ENCODE measurements around the gene MMP20. TPM values are rescaled to one million over a fixed set of nuclear protein-coding genes. Genes with fewer than 3 reads are reported as not detected.

The MMP20 gene
- total RNA-seq, 1 donor from 2014 or later, result not detected

GRCh38 chr11:102615894-102616432, 9.2 kb downstream of the MMP20 start:
- no peaks in the 10 kb centered on the region for H3K9me3 ChIP-seq (replicated peaks)
- no peak overlapping the region for H3K4me3 ChIP-seq
- TF ChIP-seq, protein P1, sequence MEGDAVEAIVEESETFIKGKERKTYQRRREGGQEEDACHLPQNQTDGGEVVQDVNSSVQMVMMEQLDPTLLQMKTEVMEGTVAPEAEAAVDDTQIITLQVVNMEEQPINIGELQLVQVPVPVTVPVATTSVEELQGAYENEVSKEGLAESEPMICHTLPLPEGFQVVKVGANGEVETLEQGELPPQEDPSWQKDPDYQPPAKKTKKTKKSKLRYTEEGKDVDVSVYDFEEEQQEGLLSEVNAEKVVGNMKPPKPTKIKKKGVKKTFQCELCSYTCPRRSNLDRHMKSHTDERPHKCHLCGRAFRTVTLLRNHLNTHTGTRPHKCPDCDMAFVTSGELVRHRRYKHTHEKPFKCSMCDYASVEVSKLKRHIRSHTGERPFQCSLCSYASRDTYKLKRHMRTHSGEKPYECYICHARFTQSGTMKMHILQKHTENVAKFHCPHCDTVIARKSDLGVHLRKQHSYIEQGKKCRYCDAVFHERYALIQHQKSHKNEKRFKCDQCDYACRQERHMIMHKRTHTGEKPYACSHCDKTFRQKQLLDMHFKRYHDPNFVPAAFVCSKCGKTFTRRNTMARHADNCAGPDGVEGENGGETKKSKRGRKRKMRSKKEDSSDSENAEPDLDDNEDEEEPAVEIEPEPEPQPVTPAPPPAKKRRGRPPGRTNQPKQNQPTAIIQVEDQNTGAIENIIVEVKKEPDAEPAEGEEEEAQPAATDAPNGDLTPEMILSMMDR (IDR thresholded peaks at IDR 0.05; ENCODE audit: borderline replicate concordance), result no peak
- no peak overlapping the region for H3K27ac ChIP-seq (replicated peaks)
- no peaks in the 10 kb centered on the region for H3K27me3 ChIP-seq (ENCODE audit: low read depth)
- no peak for DNase-seq
- no peaks in the 10 kb centered on the region for H3K4me1 ChIP-seq
- no peaks in the 10 kb centered on the region for H3K36me3 ChIP-seq
- intact Hi-C loops (cut with micrococcal nuclease), result no loop called here

GRCh38 chr11:102615077-102615893, 9.8 kb downstream of the MMP20 start:
- H3K4me1 ChIP-seq, result no peaks in the 10 kb centered on the region
- H3K27me3 ChIP-seq (ENCODE audit: low read depth), result no peaks in the 10 kb centered on the region
- no peaks in the 10 kb centered on the region for H3K9me3 ChIP-seq (replicated peaks)
- intact Hi-C loops (cut with micrococcal nuclease), result no loop called here
- no peak overlapping the region for H3K4me3 ChIP-seq
- H3K27ac ChIP-seq (replicated peaks), result no peak overlapping the region
- no peak for DNase-seq
- TF ChIP-seq, protein P1 (IDR thresholded peaks at IDR 0.05; ENCODE audit: borderline replicate concordance), result no peak
- H3K36me3 ChIP-seq, result no peaks in the 10 kb centered on the region

- Histone ChIP-seq H3K27ac (replicated peaks) (no peak overlapping the region), H3K9me3 (replicated peaks) (no peaks in the 10 kb centered on the region), H3K4me1 (no peaks in the 10 kb centered on the region), H3K4me3 (no peak overlapping the region), H3K36me3 (no peaks in the 10 kb centered on the region), H3K27me3 (ENCODE audit: low read depth) (no peaks in the 10 kb centered on the region)
- intact Hi-C loops (cut with micrococcal nuclease), result no loop called here
- DNase-seq, result no peak
- TF ChIP-seq, protein P1 (IDR thresholded peaks at IDR 0.05; ENCODE audit: borderline replicate concordance), result no peak
Observed at GRCh38 chr11:102614485-102614884, 10.6 kb downstream of the MMP20 start.

- Histone ChIP-seq H3K4me1 (no peaks in the 10 kb centered on the region), H3K27me3 (ENCODE audit: low read depth) (no peaks in the 10 kb centered on the region), H3K9me3 (replicated peaks) (no peaks in the 10 kb centered on the region), H3K27ac (replicated peaks) (no peak overlapping the region), H3K36me3 (no peaks in the 10 kb centered on the region), H3K4me3 (no peak overlapping the region)
- intact Hi-C loops (cut with micrococcal nuclease), result no loop called here
- TF ChIP-seq, protein P1 (IDR thresholded peaks at IDR 0.05; ENCODE audit: borderline replicate concordance), result no peak
- no peak for DNase-seq
Observed at GRCh38 chr11:102614031-102614430, 11.1 kb downstream of the MMP20 start.

DNA sequence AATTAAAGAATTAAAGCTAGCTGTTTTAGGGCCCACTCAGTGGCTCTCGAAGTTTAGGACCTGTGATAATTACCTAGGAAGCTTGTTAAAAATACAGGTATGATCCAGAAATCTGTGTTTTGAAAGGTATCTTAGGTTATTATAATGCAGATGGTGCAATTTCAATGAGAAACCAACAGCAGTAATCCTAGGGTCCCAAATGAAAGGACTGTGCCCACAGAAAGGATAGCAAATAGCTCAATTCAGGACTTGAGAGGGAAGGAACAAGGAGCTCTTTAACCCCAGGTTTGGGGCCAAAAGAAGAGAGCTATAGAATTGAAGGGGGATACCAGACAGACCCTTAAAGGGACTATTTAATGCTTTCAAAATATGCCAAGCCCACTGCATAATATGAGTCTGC, 11.7 kb downstream of the MMP20 start:
- Histone ChIP-seq H3K27ac (replicated peaks) (no peak overlapping the region), H3K4me1 (no peaks in the 10 kb centered on the region), H3K36me3 (no peaks in the 10 kb centered on the region), H3K27me3 (ENCODE audit: low read depth) (no peaks in the 10 kb centered on the region), H3K9me3 (replicated peaks) (no peaks in the 10 kb centered on the region), H3K4me3 (no peak overlapping the region)
- intact Hi-C loops (cut with micrococcal nuclease), result no loop called here
- DNase-seq, result no peak
- TF ChIP-seq, protein P1 (IDR thresholded peaks at IDR 0.05; ENCODE audit: borderline replicate concordance), result no peak
